PC-9 (cell line): Measurements from ENCODE around the gene PHPT1. TPM values are rescaled to one million over a fixed set of nuclear protein-coding genes. Genes with fewer than 3 reads are reported as not detected.

Experiments used
- BruUV-seq: library from RNA; stranded (reverse); fragments of 400-500 nt; replicated peaks from 2 replicates; lab custom pipeline; 2021; lab: Mats Ljungman, UMichigan
- CTCF ChIA-PET: fragments of 300-600 bp; sonication (Branson Sonifier 250); formaldehyde crosslinking; loops from one replicate; lab custom pipeline; 2022; ENCODE audit warnings: antibody characterized with exemption; lab: Charles Lee
- POLR2A ChIA-PET: fragments of 300-600 bp; sonication (Branson Sonifier 250); formaldehyde crosslinking; loops from one replicate; lab custom pipeline; 2022; ENCODE audit warnings: antibody characterized with exemption; ENCODE audit not compliant: unreplicated experiment; lab: Charles Lee
- DNase-seq, 2 experiments: peaks; one replicate each; pipeline versions ENCODE4 v3.0.0 to v3.0.0-alpha.2; 2015 to 2022; ENCODE audit warnings: mixed read lengths in 1 of 2
- H2AFZ ChIP-seq: fragments of 200-600 bp; sonication (generic); 2 replicates; pipeline ENCODE4 v1.8.1; 2017; ENCODE audit warnings: antibody characterized with exemption
- H3F3A ChIP-seq: fragments of 200-600 bp; sonication (generic); 2 replicates; pipeline ENCODE4 v1.8.1; 2017; ENCODE audit warnings: antibody characterized with exemption, mild to moderate bottlenecking, low read depth; ENCODE audit not compliant: insufficient read depth
- H3K27ac ChIP-seq: fragments of 200-600 bp; sonication (generic); 2 replicates; pipeline ENCODE4 v1.6.1; 2016; ENCODE audit warnings: mixed run types
- H3K27me3 ChIP-seq: fragments of 200-600 bp; sonication (generic); 2 replicates; pipeline ENCODE4 v1.6.1; 2016; ENCODE audit warnings: low read depth, mixed run types; ENCODE audit not compliant: insufficient read depth
- H3K36me3 ChIP-seq: fragments of 200-600 bp; sonication (generic); 2 replicates; pipeline ENCODE4 v1.6.1; 2016; ENCODE audit warnings: low read depth, mixed run types
- H3K4me1 ChIP-seq: fragments of 200-600 bp; sonication (generic); replicated peaks from 2 replicates; pipeline ENCODE4 v1.6.1; 2016; ENCODE audit warnings: mixed run types; ENCODE audit not compliant: insufficient read depth
- H3K4me2 ChIP-seq: fragments of 200-600 bp; sonication (generic); 2 replicates; pipeline ENCODE4 v1.6.1; 2017; ENCODE audit warnings: mixed run types
- H3K4me3 ChIP-seq: fragments of 200-600 bp; sonication (generic); 2 replicates; pipeline ENCODE4 v1.6.1; 2016; ENCODE audit warnings: mixed run types
- H3K79me2 ChIP-seq: fragments of 200-600 bp; sonication (generic); 2 replicates; pipeline ENCODE4 v1.6.1; 2017; ENCODE audit warnings: low read depth, mixed run types
- H3K9me2 ChIP-seq: fragments of 200-600 bp; sonication (generic); 2 replicates; pipeline ENCODE4 v1.8.1; 2017; ENCODE audit warnings: mild to moderate bottlenecking; ENCODE audit not compliant: insufficient read depth
- H3K9me3 ChIP-seq: fragments of 200-600 bp; sonication (generic); 2 replicates; pipeline ENCODE4 v1.8.1; 2016; ENCODE audit warnings: low read depth; ENCODE audit not compliant: insufficient read depth
- H4K20me1 ChIP-seq: fragments of 200-600 bp; sonication (generic); 2 replicates; pipeline ENCODE4 v1.8.1; 2017; ENCODE audit not compliant: insufficient read depth
- EZH2 ChIP-seq: fragments of 200-600 bp; sonication (generic); IDR thresholded peaks from 2 replicates; pipeline ENCODE4 v1.8.0; 2017; ENCODE audit warnings: antibody characterized with exemption, low read depth
- intact Hi-C: fragments of 100-400 bp; cut with micrococcal nuclease; formaldehyde crosslinking; loops from one replicate; pipeline ENCODE4 v1.10.0; 2022; ENCODE audit not compliant: unreplicated experiment
- total RNA-seq: library from RNA; stranded (reverse); gene quantifications from 2 replicates; pipeline ENCODE4 v1.2.3, GENCODE V29; 2021
- TF ChIP-seq, protein P1 (sequence below): fragments of 200-600 bp; sonication (generic); conservative IDR thresholded peaks from 2 replicates; pipeline ENCODE4 v1.6.1; 2017; ENCODE audit warnings: mixed run types, antibody characterized with exemption, mild to moderate bottlenecking, moderate library complexity

PHPT1 gene
- total RNA-seq, 1 experiment from 2014 or later: 112 TPM

DNA sequence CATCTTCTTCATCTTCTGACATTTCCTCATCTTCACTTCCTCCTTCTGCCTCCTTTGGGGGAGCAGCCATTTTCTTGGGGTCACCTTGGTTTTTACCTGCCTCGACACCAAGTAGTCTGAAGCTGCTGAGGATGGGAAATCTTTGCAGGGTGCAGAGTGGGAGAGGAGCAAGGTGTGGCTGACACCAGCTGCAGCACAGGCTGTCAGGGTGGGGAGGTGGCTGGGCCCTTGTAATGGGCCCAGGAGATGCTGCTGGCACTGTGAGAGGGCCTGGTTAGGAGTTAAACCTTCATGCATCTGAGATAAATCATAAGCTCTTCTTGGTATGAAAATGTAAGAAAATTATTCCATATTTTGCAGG is 33.8 kb upstream of the PHPT1 start:
- Histone ChIP-seq H3K4me1 (no peaks in the 10 kb centered on the region), H3F3A (peaks cover 10% of the 10 kb centered on the region; the same call in 1 of the 2 replicates), H3K27ac (no peak overlapping the region), H3K9me2 (no peaks in the 10 kb centered on the region), H4K20me1 (0 out of 2 replicates have a peak, but pooled peaks cover 6% of the 10 kb centered on the region), H3K4me3 (no peak overlapping the region), H3K4me2 (no peak overlapping the region), H2AFZ (no peak overlapping the region), H3K36me3 (no peaks in the 10 kb centered on the region), H3K79me2 (peaks cover 16% of the 10 kb centered on the region), H3K27me3 (no peaks in the 10 kb centered on the region), H3K9me3 (no peaks in the 10 kb centered on the region)
- CTCF ChIA-PET: interaction anchor here (0.6 to 0.7 kb wide), 2 partner anchors 181 to 472 kb away, joined by 3 to 4 read pairs; partner anchors contain the start of gene CLIC3
- BruUV-seq: no TSS peak
- POLR2A ChIA-PET: no interaction called here
- no peak for DNase-seq
- TF ChIP-seq, protein P1, sequence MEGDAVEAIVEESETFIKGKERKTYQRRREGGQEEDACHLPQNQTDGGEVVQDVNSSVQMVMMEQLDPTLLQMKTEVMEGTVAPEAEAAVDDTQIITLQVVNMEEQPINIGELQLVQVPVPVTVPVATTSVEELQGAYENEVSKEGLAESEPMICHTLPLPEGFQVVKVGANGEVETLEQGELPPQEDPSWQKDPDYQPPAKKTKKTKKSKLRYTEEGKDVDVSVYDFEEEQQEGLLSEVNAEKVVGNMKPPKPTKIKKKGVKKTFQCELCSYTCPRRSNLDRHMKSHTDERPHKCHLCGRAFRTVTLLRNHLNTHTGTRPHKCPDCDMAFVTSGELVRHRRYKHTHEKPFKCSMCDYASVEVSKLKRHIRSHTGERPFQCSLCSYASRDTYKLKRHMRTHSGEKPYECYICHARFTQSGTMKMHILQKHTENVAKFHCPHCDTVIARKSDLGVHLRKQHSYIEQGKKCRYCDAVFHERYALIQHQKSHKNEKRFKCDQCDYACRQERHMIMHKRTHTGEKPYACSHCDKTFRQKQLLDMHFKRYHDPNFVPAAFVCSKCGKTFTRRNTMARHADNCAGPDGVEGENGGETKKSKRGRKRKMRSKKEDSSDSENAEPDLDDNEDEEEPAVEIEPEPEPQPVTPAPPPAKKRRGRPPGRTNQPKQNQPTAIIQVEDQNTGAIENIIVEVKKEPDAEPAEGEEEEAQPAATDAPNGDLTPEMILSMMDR: no peak
- no peak for TF ChIP-seq EZH2
- intact Hi-C loops: no loop called here

DNA sequence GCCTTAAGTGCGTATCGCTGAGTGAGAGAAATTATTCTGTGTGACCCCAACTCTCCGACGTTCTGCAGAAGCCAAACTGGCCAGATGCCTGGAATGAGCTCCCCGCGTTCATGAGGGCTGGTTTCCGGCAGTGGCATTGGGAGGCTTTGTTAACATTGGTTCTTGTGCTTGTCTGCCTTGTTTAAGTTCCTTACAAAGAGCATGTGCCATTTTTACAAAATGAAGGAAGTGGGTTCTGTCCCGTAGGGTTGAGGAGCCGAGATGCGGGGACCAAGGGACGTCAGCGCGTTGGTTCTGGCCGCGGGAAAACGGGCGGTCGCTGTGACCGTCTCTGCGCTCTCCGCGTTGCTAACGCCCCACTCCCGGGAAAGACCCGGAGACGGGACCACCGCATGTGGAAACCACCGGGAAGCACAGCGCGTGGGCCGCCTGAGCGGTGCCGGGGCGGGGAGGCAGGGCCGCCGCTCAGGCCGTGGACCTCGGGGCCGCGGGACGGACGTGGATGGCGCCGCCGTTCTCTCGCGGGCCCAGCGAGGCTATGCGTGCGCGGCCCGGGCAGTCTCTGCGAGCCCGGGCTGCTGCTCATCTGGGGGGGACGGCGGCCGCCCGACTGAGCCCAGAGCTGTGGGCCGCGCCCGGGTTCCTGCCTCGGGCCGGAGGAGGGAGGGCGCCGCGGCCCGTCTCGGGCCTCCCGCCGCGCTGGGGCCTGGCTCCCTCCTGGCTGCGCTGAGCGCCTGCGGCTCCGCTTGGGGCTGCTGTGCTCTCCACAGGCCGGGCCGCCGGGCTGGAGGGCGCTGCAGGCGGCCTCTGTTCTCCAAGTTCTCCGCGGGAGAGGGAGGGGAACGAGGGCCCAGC is 28.0 kb upstream of the PHPT1 start:
- TF ChIP-seq, protein P1: no peak
- TF ChIP-seq EZH2: no peak
- CTCF ChIA-PET: interaction anchor here (0.6 kb wide), 1 partner anchor 26 kb away, joined by 6 read pairs; no protein-coding TSS in a partner anchor
- no peak overlapping the region for H3K4me3 ChIP-seq
- no peaks in the 10 kb centered on the region for H3K4me1 ChIP-seq
- POLR2A ChIA-PET: no interaction called here
- no TSS peak for BruUV-seq
- no peaks in the 10 kb centered on the region for H3K27me3 ChIP-seq
- intact Hi-C loops: no loop called here
- H3K36me3 ChIP-seq: no peaks in the 10 kb centered on the region
- peaks cover 9% of the 10 kb centered on the region; the same call in 1 of the 2 replicates for H3F3A ChIP-seq
- H3K27ac ChIP-seq: no peak overlapping the region
- no peaks in the 10 kb centered on the region for H3K79me2 ChIP-seq
- no peak for DNase-seq
- no peak overlapping the region for H3K4me2 ChIP-seq
- H3K9me3 ChIP-seq: no peaks in the 10 kb centered on the region
- peaks cover 16% of the 10 kb centered on the region for H4K20me1 ChIP-seq
- no peaks in the 10 kb centered on the region for H3K9me2 ChIP-seq
- H2AFZ ChIP-seq: no peak overlapping the region

- H2AFZ ChIP-seq: no peak overlapping the region
- no peaks in the 10 kb centered on the region for H3K9me2 ChIP-seq
- CTCF ChIA-PET: interaction anchor here (0.6 kb wide), 1 partner anchor 25 kb away, joined by 6 read pairs; no protein-coding TSS in a partner anchor
- H3K9me3 ChIP-seq: no peaks in the 10 kb centered on the region
- no peaks in the 10 kb centered on the region for H3K79me2 ChIP-seq
- no peaks in the 10 kb centered on the region for H3K4me1 ChIP-seq
- H3K4me3 ChIP-seq: no peak overlapping the region
- H3K27me3 ChIP-seq: no peaks in the 10 kb centered on the region
- BruUV-seq: no TSS peak
- H3K36me3 ChIP-seq: no peaks in the 10 kb centered on the region
- H3K27ac ChIP-seq: no peak overlapping the region
- POLR2A ChIA-PET: no interaction called here
- H4K20me1 ChIP-seq: peaks cover 14% of the 10 kb centered on the region
- TF ChIP-seq, protein P1: no peak
- TF ChIP-seq EZH2: no peak
- peaks cover 6% of the 10 kb centered on the region; the same call in 1 of the 2 replicates for H3F3A ChIP-seq
- intact Hi-C loops: no loop called here
- no peak overlapping the region for H3K4me2 ChIP-seq
- DNase-seq: no peak
Measured at GRCh38 chr9:136821826-136822544, 27.2 kb upstream of the PHPT1 start.
